DOHH2 (cell line): ENCODE data around the gene FOXP2.

ENCODE experiments used
- H3F3A ChIP-seq: fragments of 200-600 bp; sonication (generic), shearing (Covaris generic); 2 replicates; pipeline ENCODE4 v1.6.0; 2016; ENCODE audit warnings: antibody characterized with exemption, mild to moderate bottlenecking; ENCODE audit not compliant: control insufficient read depth, insufficient read depth
- H3K27ac ChIP-seq: fragments of 200-600 bp; sonication (generic); 2 replicates; pipeline ENCODE4 v1.5.1; 2014; ENCODE audit warnings: low read depth, mild to moderate bottlenecking, low read length, moderate library complexity
- H3K27me3 ChIP-seq: fragments of 200-600 bp; sonication (generic); 2 replicates; pipeline ENCODE4 v1.6.1; 2014; ENCODE audit warnings: mild to moderate bottlenecking, low read length, mixed read lengths; ENCODE audit not compliant: control insufficient read depth
- H3K36me3 ChIP-seq: fragments of 200-600 bp; sonication (generic); 2 replicates; pipeline ENCODE4 v1.6.1; 2014; ENCODE audit warnings: mild to moderate bottlenecking, low read length, moderate library complexity, mixed read lengths; ENCODE audit not compliant: control insufficient read depth
- H3K4me1 ChIP-seq: fragments of 200-600 bp; sonication (generic); 2 replicates; pipeline ENCODE4 v1.6.1; 2014; ENCODE audit warnings: mild to moderate bottlenecking, low read length, mixed read lengths; ENCODE audit not compliant: control insufficient read depth
- H3K4me2 ChIP-seq: fragments of 200-600 bp; sonication (generic); 2 replicates; pipeline ENCODE4 v1.6.0; 2014; ENCODE audit warnings: mild to moderate bottlenecking, low read length, moderate library complexity
- H3K4me3 ChIP-seq: fragments of 200-600 bp; sonication (generic); 2 replicates; pipeline ENCODE4 v1.5.1; 2014; ENCODE audit warnings: mild to moderate bottlenecking, low read length, mixed read lengths
- H3K79me2 ChIP-seq: fragments of 200-600 bp; sonication (generic); 2 replicates; pipeline ENCODE4 v1.6.1; 2014; ENCODE audit warnings: mild to moderate bottlenecking, low read length, mixed read lengths; ENCODE audit not compliant: control insufficient read depth
- H3K9me2 ChIP-seq: fragments of 200-600 bp; sonication (generic); replicated peaks from 2 replicates; pipeline ENCODE4 v1.6.1; 2014; ENCODE audit warnings: mild to moderate bottlenecking, low read length, mixed read lengths; ENCODE audit not compliant: control insufficient read depth
- H3K9me3 ChIP-seq: fragments of 200-600 bp; sonication (generic); 2 replicates; pipeline ENCODE4 v1.6.1; 2014; ENCODE audit warnings: antibody characterized with exemption, low read length, mixed read lengths; ENCODE audit not compliant: control insufficient read depth, insufficient read depth
- H4K20me1 ChIP-seq: fragments of 200-600 bp; sonication (generic); 2 replicates; pipeline ENCODE4 v1.6.0; 2014; ENCODE audit warnings: low read depth, mild to moderate bottlenecking, antibody characterized with exemption, low read length, moderate library complexity; ENCODE audit not compliant: control insufficient read depth, insufficient read depth
- EZH2phosphoT487 ChIP-seq: fragments of 200-600 bp; sonication (generic); IDR thresholded peaks from 2 replicates; pipeline ENCODE4 v1.6.1; 2017; ENCODE audit warnings: borderline replicate concordance, mild to moderate bottlenecking, antibody characterized with exemption, low read length, moderate library complexity, mixed read lengths
- TF ChIP-seq, protein P1 (sequence below): fragments of 200-600 bp; sonication (generic); IDR thresholded peaks from one replicate; pipeline ENCODE4 v1.5.1; 2014; ENCODE audit warnings: antibody characterized with exemption, mild to moderate bottlenecking, low read depth, low read length; ENCODE audit not compliant: poor library complexity, severe bottlenecking

Gene FOXP2

DNA sequence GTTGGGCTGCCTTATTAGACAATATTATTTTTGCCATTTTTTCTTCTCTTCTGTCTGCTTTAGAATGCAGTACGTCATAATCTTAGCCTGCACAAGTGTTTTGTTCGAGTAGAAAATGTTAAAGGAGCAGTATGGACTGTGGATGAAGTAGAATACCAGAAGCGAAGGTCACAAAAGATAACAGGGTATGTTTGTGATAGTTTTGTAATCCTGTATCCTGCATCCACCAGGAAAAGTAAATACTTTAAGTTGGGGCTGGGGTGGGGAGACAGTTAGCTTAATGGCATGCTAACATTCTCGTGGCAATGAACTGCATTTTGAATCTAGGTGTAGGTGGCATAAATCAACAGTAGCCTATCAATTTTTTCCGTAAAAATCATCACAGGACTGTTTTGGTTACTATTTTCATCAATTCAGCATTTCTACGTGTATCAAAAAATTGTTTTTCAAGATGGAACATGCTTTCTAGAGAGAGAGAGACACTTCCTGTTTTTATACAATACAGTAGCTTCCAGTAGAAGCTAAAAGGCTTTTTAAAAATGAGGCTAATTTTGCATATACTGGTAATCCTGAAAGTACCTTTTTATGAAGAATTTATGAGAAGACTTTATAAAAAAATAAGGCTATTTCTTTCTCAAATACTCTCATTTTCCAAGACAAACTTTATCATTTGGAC, 247.5 kb downstream of the FOXP2 start:
- H3K79me2 ChIP-seq = no peaks in the 10 kb centered on the region
- no peaks in the 10 kb centered on the region for H4K20me1 ChIP-seq
- no peaks in the 10 kb centered on the region for H3K9me3 ChIP-seq
- H3K27ac ChIP-seq = no peak overlapping the region
- H3K9me2 ChIP-seq = no peaks in the 10 kb centered on the region
- no peaks in the 10 kb centered on the region for H3K36me3 ChIP-seq
- H3K4me3 ChIP-seq = no peak overlapping the region
- H3F3A ChIP-seq = no peaks in the 10 kb centered on the region
- H3K4me1 ChIP-seq = no peaks in the 10 kb centered on the region
- TF ChIP-seq EZH2phosphoT487 = no peak
- TF ChIP-seq, protein P1, sequence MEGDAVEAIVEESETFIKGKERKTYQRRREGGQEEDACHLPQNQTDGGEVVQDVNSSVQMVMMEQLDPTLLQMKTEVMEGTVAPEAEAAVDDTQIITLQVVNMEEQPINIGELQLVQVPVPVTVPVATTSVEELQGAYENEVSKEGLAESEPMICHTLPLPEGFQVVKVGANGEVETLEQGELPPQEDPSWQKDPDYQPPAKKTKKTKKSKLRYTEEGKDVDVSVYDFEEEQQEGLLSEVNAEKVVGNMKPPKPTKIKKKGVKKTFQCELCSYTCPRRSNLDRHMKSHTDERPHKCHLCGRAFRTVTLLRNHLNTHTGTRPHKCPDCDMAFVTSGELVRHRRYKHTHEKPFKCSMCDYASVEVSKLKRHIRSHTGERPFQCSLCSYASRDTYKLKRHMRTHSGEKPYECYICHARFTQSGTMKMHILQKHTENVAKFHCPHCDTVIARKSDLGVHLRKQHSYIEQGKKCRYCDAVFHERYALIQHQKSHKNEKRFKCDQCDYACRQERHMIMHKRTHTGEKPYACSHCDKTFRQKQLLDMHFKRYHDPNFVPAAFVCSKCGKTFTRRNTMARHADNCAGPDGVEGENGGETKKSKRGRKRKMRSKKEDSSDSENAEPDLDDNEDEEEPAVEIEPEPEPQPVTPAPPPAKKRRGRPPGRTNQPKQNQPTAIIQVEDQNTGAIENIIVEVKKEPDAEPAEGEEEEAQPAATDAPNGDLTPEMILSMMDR = no peak
- no peaks in the 10 kb centered on the region for H3K27me3 ChIP-seq
- H3K4me2 ChIP-seq = no peak overlapping the region

DNA sequence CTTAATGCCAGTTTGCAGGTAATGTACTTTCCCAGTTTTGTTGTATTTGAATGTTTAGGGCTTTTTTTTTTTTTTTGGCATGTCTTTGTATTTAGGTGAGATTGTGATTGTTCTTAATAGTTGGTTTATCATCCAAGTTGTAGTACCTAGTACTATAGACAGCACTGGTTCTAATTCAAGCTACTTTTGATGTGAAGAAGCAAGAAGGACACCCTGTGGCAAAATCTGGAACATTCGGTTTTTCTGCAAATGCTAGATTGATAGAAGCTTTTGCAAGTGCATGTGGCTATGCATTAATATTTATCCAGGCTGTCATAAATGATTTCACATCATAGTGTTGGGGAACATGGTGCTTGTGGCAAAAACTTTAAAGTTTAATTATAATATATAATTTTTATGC, 248.9 kb downstream of the FOXP2 start:
- H3K9me2 ChIP-seq = no peaks in the 10 kb centered on the region
- H3K27me3 ChIP-seq = no peaks in the 10 kb centered on the region
- no peak overlapping the region for H3K4me3 ChIP-seq
- no peaks in the 10 kb centered on the region for H4K20me1 ChIP-seq
- TF ChIP-seq, protein P1 = peak; percentile 18
- no peak for TF ChIP-seq EZH2phosphoT487
- no peak overlapping the region for H3K4me2 ChIP-seq
- no peaks in the 10 kb centered on the region for H3K36me3 ChIP-seq
- H3K9me3 ChIP-seq = no peaks in the 10 kb centered on the region
- no peaks in the 10 kb centered on the region for H3F3A ChIP-seq
- H3K4me1 ChIP-seq = no peaks in the 10 kb centered on the region
- H3K79me2 ChIP-seq = no peaks in the 10 kb centered on the region
- no peak overlapping the region for H3K27ac ChIP-seq

DNA sequence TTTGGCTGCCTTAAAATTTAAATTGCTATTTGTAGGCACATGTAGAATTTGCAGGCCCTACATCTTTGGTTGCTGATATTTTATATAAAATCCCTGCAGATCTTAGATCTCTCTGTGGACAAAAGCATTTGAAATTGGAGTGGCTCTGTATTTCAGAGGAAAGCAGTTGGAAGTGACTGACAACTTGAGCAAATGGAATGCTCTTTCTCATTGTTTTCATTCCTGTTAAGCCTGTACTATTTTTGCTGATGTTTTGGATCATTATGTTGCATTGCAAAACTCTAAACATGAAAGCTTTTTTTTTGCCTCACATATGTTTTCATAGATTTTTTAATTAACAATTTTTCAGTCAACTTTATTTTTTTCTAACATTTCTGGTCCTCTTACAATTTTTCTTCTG, 256.1 kb downstream of the FOXP2 start:
- no peaks in the 10 kb centered on the region for H3K9me3 ChIP-seq
- no peaks in the 10 kb centered on the region for H4K20me1 ChIP-seq
- no peaks in the 10 kb centered on the region for H3K27me3 ChIP-seq
- no peak overlapping the region for H3K4me3 ChIP-seq
- TF ChIP-seq, protein P1 = no peak
- no peak for TF ChIP-seq EZH2phosphoT487
- H3K36me3 ChIP-seq = no peaks in the 10 kb centered on the region
- H3F3A ChIP-seq = no peaks in the 10 kb centered on the region
- no peaks in the 10 kb centered on the region for H3K79me2 ChIP-seq
- H3K4me2 ChIP-seq = no peak overlapping the region
- H3K9me2 ChIP-seq = no peaks in the 10 kb centered on the region
- H3K27ac ChIP-seq = no peak overlapping the region
- H3K4me1 ChIP-seq = no peaks in the 10 kb centered on the region
